Left ventricle myocardium inferior (tissue), 1 donor: Measurements from ENCODE around the gene PROX2. TPM values are rescaled to one million over a fixed set of nuclear protein-coding genes. Genes with fewer than 3 reads are reported as not detected.

ENCODE experiments used
- DNase-seq: peaks from one replicate; pipeline ENCODE4 v3.0.0-alpha.2; 2020
- H3K27ac ChIP-seq: fragments of 200-600 bp; replicated peaks from 2 replicates; pipeline ENCODE4 v1.8.0; 2021
- H3K27me3 ChIP-seq: fragments of 200-600 bp; 2 replicates; pipeline ENCODE4 v1.8.0; 2021; ENCODE audit warnings: low read depth
- H3K36me3 ChIP-seq: fragments of 200-600 bp; 2 replicates; pipeline ENCODE4 v1.8.0; 2021
- H3K4me1 ChIP-seq: fragments of 200-600 bp; 2 replicates; pipeline ENCODE4 v1.8.0; 2021
- H3K4me3 ChIP-seq: fragments of 200-600 bp; 2 replicates; pipeline ENCODE4 v1.8.0; 2021; ENCODE audit warnings: mild to moderate bottlenecking, moderate library complexity
- H3K9me3 ChIP-seq: fragments of 200-600 bp; replicated peaks from 2 replicates; pipeline ENCODE4 v1.8.0; 2021
- CTCF ChIP-seq: fragments of 200-600 bp; IDR thresholded peaks from 2 replicates; pipeline ENCODE4 v1.8.0; 2021; ENCODE audit warnings: antibody characterized with exemption, mild to moderate bottlenecking, borderline replicate concordance
- intact Hi-C: fragments of 100-400 bp; cut with micrococcal nuclease; formaldehyde crosslinking; loops from one replicate; pipeline ENCODE4 v1.11.0; 2022
- total RNA-seq: library from RNA; stranded (reverse); fragmentation: NEBNext Ultra II Directional; extraction: Animal tissue kit (Norgen Biotek cat#: 25700); gene quantifications from one replicate; pipeline ENCODE4 v1.2.1, GENCODE V29; 2021
- donor health status: DM: no; HTN: yes; CAD: no; lungs with severe emphysema.

Gene PROX2
- total RNA-seq, 1 donor from 2014 or later: not detected

GRCh38 chr14:74866708-74867389, 9.1 kb downstream of the PROX2 start:
- no peak overlapping the region for H3K27ac ChIP-seq
- TF ChIP-seq CTCF: no peak
- no peaks in the 10 kb centered on the region for H3K27me3 ChIP-seq
- no peaks in the 10 kb centered on the region for H3K4me1 ChIP-seq
- intact Hi-C loops: loop anchor here (5.0 kb wide), 1 partner anchor 40 kb away; no protein-coding TSS in a partner anchor
- no peaks in the 10 kb centered on the region for H3K36me3 ChIP-seq
- no peaks in the 10 kb centered on the region for H3K9me3 ChIP-seq
- no peak overlapping the region for H3K4me3 ChIP-seq
- no peak for DNase-seq

- Histone ChIP-seq H3K27me3 (no peaks in the 10 kb centered on the region), H3K4me1 (peaks cover 11% of the 10 kb centered on the region), H3K9me3 (no peaks in the 10 kb centered on the region), H3K27ac (no peak overlapping the region), H3K4me3 (no peak overlapping the region), H3K36me3 (no peaks in the 10 kb centered on the region)
- DNase-seq: no peak
- intact Hi-C loops: loop anchor here (5.0 kb wide), 1 partner anchor 42 kb away; no protein-coding TSS in a partner anchor
- TF ChIP-seq CTCF: no peak
Measured at GRCh38 chr14:74865156-74865555, 10.8 kb downstream of the PROX2 start.

GRCh38 chr14:74864198-74864597, 11.7 kb downstream of the PROX2 start:
- Histone ChIP-seq H3K36me3 (no peaks in the 10 kb centered on the region), H3K4me1 (peaks cover 11% of the 10 kb centered on the region), H3K4me3 (no peak overlapping the region), H3K27me3 (no peaks in the 10 kb centered on the region), H3K27ac (no peak overlapping the region), H3K9me3 (no peaks in the 10 kb centered on the region)
- intact Hi-C loops: no loop called here
- no peak for DNase-seq
- TF ChIP-seq CTCF: no peak

GRCh38 chr14:74863274-74863673, 12.7 kb downstream of the PROX2 start:
- DNase-seq: no peak
- Histone ChIP-seq H3K27me3 (no peaks in the 10 kb centered on the region), H3K4me3 (no peak overlapping the region), H3K9me3 (no peaks in the 10 kb centered on the region), H3K36me3 (no peaks in the 10 kb centered on the region), H3K27ac (no peak overlapping the region), H3K4me1 (peaks cover 11% of the 10 kb centered on the region)
- no peak for TF ChIP-seq CTCF
- intact Hi-C loops: no loop called here

GRCh38 chr14:74861734-74862090, 14.2 kb downstream of the PROX2 start:
- Histone ChIP-seq H3K36me3 (no peaks in the 10 kb centered on the region), H3K9me3 (no peaks in the 10 kb centered on the region), H3K27ac (no peak overlapping the region), H3K27me3 (no peaks in the 10 kb centered on the region), H3K4me3 (no peak overlapping the region), H3K4me1 (peaks cover 11% of the 10 kb centered on the region)
- intact Hi-C loops: no loop called here
- no peak for TF ChIP-seq CTCF
- DNase-seq: no peak
